Ovary (tissue), 9 donors: Measurements from ENCODE around the gene CDK5RAP2. TPM values are rescaled to one million over a fixed set of nuclear protein-coding genes. Genes with fewer than 3 reads are reported as not detected.

Experiments used
- DNase-seq, 5 donors: peaks; one replicate each; pipeline ENCODE4 v3.0.0-alpha.2; 2019 to 2020
- H3K27ac ChIP-seq, 2 donors: fragments of 200-600 bp; one replicate each; pipeline versions ENCODE4 v1.5.1 to v1.8.0; 2019 to 2022
- H3K27me3 ChIP-seq: fragments of 200-600 bp; one replicate; pipeline ENCODE4 v1.8.0; 2022
- H3K36me3 ChIP-seq: fragments of 200-600 bp; sonication (generic); one replicate; pipeline ENCODE4 v1.5.1; 2019
- H3K4me1 ChIP-seq: one replicate; pipeline ENCODE4 v1.8.1; 2013; ENCODE audit warnings: mild to moderate bottlenecking, moderate library complexity; ENCODE audit not compliant: insufficient read depth
- H3K4me3 ChIP-seq: fragments of 200-600 bp; sonication (generic); one replicate; pipeline ENCODE4 v1.5.1; 2017
- H3K9me3 ChIP-seq, 2 donors: fragments of 200-600 bp in 1 of 2; sonication (generic) in 1 of 2; one replicate each; pipeline versions ENCODE4 v1.5.1 to v1.8.1; 2013 to 2019; ENCODE audit warnings: mild to moderate bottlenecking in 1 of 2, moderate library complexity in 1 of 2
- EP300 ChIP-seq: sonication (generic); formaldehyde crosslinking; IDR thresholded peaks from one replicate; pipeline ENCODE4 v1.6.1; 2017; ENCODE audit warnings: antibody characterized with exemption
- POLR2A ChIP-seq: fragments of 450-650 bp; IDR thresholded peaks from one replicate; pipeline ENCODE4 v1.6.1; 2017; ENCODE audit warnings: antibody characterized with exemption, mild to moderate bottlenecking, moderate library complexity
- WGBS, 3 donors: extraction: QIAGEN DNeasy Blood & Tissue Kit in 1 of 3; methylation state at CpG; one replicate each; pipeline versions ENCODE4 v1.1.5 to v1.1.7; 2013 to 2017; 5-methylcytosine and 5-hydroxymethylcytosine counted together
- intact Hi-C, 4 donors: fragments of 100-400 bp; cut with DNase I; formaldehyde crosslinking; loops; one replicate each; pipeline versions ENCODE4 v1.11.0 to v1.15.1; 2022 to 2023
- polyA plus RNA-seq, 2 donors: library from polyadenylated mRNA; stranded (reverse); fragments of 200-250 nt in 1 of 2; fragments of 350-450 nt in 1 of 2; fragmentation: Illumina TruSeq in 1 of 2; extraction: RNeasy Lipid Tissue Mini Kit (QIAGEN cat#74804) in 1 of 2; gene quantifications; one replicate each; pipeline ENCODE4 v1.2.3, GENCODE V29; 2013 to 2014
- total RNA-seq, 7 donors: library from RNA; depleted of rRNA in 2 of 7; stranded (reverse); fragments of >200 nt in 2 of 7; fragmentation: NEBNext Ultra II Directional in 3 of 7; extraction: Animal tissue kit (Norgen Biotek cat#: 25700) in 3 of 7; gene quantifications; one replicate each; pipeline versions ENCODE4 v1.1.0 to v1.2.4, GENCODE V29; 2016 to 2023
- TF ChIP-seq, protein P1 (sequence below), 3 donors: fragments of 450-650 bp in 2 of 3; fragments of 200-600 bp in 1 of 3; IDR thresholded peaks; one replicate each; pipeline versions ENCODE4 v1.5.1 to v1.8.0; 2016 to 2022; ENCODE audit warnings: antibody characterized with exemption in 3 of 3, mild to moderate bottlenecking in 1 of 3
- donor health status: DM: no; HTN: no; CAD: no; lungs with moderate emphysema.
- donor health status: DM: no; HTN: no; CAD: no.
- donor health status: Bipolar disorder and iron deficiency.
- donor health status: DM: yes; HTN: yes; CAD: no.
- donor health status: DM: no; HTN: no; CAD: no.
- donor health status: DM: yes; HTN: yes; CAD: no.

CDK5RAP2 gene
- total and polyA plus RNA-seq, 9 donors, result 30.8 to 61.1 (median 44.7) TPM

DNA sequence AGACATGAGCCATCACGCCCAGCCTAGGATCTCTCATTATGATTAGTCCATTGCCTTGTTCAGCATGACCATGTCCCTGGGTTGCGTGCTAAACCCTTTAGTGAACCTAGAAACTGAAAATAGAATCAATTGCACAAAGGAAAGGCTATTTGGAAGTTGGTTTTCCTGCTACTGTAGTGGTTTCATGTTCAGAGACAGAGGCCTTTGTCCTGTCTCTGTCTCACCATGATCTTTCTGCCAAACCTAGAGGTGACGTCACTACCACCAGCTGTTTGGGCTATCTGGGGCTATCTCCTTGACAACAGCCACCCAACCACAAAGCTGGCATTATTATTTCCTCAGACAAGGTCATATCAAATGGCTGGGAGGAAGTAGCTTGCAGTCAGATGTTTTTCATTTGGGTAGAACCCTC lies 4.0 kb upstream of the CDK5RAP2 start:
- Histone ChIP-seq H3K36me3 (no peaks in the 10 kb centered on the region), H3K4me3 (no peak overlapping the region), H3K27me3 (no peaks in the 10 kb centered on the region), H3K9me3 (no peaks in the 10 kb centered on the region), H3K27ac (no peak overlapping the region), H3K4me1 (peaks cover 3% of the 10 kb centered on the region)
- DNase-seq, result no peak
- TF ChIP-seq, protein P1, sequence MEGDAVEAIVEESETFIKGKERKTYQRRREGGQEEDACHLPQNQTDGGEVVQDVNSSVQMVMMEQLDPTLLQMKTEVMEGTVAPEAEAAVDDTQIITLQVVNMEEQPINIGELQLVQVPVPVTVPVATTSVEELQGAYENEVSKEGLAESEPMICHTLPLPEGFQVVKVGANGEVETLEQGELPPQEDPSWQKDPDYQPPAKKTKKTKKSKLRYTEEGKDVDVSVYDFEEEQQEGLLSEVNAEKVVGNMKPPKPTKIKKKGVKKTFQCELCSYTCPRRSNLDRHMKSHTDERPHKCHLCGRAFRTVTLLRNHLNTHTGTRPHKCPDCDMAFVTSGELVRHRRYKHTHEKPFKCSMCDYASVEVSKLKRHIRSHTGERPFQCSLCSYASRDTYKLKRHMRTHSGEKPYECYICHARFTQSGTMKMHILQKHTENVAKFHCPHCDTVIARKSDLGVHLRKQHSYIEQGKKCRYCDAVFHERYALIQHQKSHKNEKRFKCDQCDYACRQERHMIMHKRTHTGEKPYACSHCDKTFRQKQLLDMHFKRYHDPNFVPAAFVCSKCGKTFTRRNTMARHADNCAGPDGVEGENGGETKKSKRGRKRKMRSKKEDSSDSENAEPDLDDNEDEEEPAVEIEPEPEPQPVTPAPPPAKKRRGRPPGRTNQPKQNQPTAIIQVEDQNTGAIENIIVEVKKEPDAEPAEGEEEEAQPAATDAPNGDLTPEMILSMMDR (IDR thresholded peaks at IDR 0.05), result no peak
- no peak for TF ChIP-seq POLR2A
- no peak for TF ChIP-seq EP300
- intact Hi-C loops, result no loop called here
- 69 to 83% (median 70%) methylated on average over 3 of the region's 3 CpGs for WGBS, 3 donors

DNA sequence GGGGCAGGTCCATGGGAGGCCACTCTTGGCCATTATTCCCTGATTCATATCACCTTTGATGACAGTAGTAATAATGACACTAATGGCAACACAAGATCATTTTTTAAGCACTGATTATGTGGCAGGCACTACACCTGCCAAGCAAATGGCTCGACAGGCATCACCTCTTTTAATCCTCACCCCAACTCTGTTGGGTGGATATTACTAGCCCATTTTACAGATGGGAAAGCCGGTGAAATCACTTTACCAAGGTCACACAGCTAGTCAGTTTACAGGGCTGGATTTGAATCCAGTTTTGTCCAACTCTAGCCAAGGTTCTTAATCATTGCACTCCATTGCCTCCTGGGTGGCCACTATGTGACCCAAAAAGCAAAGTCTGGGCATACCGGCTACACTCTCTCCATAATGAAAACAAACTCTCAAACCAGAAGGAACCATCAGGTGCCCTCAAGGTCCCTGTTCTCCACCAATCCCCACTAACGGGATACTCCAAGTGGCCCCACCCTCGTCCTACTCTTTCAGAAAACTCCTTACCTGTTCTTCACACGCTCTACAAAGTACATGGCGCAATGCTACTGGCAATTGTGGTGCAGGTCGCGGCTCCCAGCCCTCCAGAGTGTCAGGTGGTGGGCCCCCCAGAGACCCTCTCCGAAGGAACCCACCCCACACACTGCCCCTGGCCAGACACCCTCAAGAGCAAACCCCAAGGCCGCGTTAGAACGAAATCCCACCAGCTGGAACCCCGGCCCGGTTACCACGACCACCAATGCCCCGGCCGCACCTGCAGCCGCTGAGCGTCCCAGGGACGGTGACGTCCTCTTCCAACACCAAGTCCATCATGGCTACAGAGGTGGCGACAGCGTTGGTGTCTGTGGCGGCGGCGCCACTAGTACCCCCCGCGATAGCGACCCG lies 572 bp downstream of the CDK5RAP2 start:
- H3K36me3 ChIP-seq, result no peaks in the 10 kb centered on the region
- no peak for DNase-seq

DNA sequence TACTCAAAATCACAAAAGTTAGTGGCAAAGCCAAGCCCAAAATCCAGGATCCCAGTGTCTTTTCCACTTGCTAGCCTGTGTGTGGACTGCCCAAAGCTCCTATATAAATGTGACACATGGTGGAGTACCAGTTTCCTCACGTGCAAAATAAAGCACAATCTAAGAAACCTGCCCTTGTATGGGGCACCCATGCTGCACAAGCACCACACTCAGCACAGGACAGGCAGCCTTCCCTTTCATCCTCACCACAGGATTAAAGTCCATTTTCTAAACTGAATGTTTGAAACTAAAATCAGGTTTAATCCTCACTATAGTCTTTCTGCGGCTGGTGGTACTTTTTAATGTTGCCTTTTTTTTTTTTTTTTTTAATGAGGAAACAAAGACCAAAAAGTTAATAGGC lies 5.5 kb downstream of the CDK5RAP2 start:
- TF ChIP-seq POLR2A (no peak), EP300 (no peak)
- TF ChIP-seq, protein P1 (IDR thresholded peaks at IDR 0.05), result no peak
- H3K27ac ChIP-seq, result no peak overlapping the region
- no peak overlapping the region for H3K4me3 ChIP-seq
- peaks cover 12% of the 10 kb centered on the region for H3K4me1 ChIP-seq
- no peaks in the 10 kb centered on the region for H3K27me3 ChIP-seq
- intact Hi-C loops, result no loop called here
- no peaks in the 10 kb centered on the region for H3K36me3 ChIP-seq
- H3K9me3 ChIP-seq, result no peaks in the 10 kb centered on the region
- 67 to 81% (median 81%) methylated on average over 2 of the region's 2 CpGs for WGBS, 3 donors
- no peak for DNase-seq

More for the DNA sequence above, 572 bp downstream of the CDK5RAP2 start:
- no peaks in the 10 kb centered on the region for H3K9me3 ChIP-seq
- no peaks in the 10 kb centered on the region for H3K27me3 ChIP-seq
- WGBS, 3 donors, result 5 to 7% (median 7%) methylated on average over 26 to 31 of the region's 31 CpGs
- no peak for TF ChIP-seq EP300
- TF ChIP-seq POLR2A, result no peak
- TF ChIP-seq, protein P1 (IDR thresholded peaks at IDR 0.05), result no peak
- intact Hi-C loops, result no loop called here
- H3K4me1 ChIP-seq, result peaks cover 6% of the 10 kb centered on the region
- H3K4me3 ChIP-seq, result peak overlapping the region; percentile 99
- peak overlapping the region in 1 of 2 donors; percentile 41 for H3K27ac ChIP-seq

DNA sequence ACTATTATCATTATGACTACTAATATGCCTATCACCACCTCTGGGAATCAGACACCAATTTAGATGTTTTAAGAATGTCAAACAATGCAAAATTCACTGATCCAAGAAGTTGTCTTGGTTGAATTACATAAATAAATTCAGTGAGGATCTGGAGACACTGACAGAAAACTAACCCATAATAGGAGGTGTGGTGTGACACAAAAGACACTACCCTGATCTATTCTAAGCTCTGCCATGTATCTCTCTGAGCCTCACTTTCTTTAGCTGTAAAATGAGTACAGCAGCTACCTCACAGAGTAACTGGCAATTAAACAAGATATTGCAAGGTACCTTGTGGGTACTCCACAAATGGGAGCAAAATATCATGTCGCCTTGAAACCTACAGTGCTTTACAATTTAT lies 7.5 kb downstream of the CDK5RAP2 start:
- no peak for DNase-seq
- TF ChIP-seq EP300, result no peak
- TF ChIP-seq POLR2A, result no peak
- TF ChIP-seq, protein P1 (IDR thresholded peaks at IDR 0.05), result no peak
- H3K36me3 ChIP-seq, result no peaks in the 10 kb centered on the region
- intact Hi-C loops, result no loop called here
- no peaks in the 10 kb centered on the region for H3K9me3 ChIP-seq
- H3K4me1 ChIP-seq, result peaks cover 7% of the 10 kb centered on the region
- H3K27ac ChIP-seq, result no peak overlapping the region
- WGBS, 3 donors, result 85 to 94% (median 93%) methylated on average over 1 of the region's 1 CpG
- no peaks in the 10 kb centered on the region for H3K27me3 ChIP-seq
- H3K4me3 ChIP-seq, result no peak overlapping the region
